ENCODE data around the gene GDPGP1.

DNA sequence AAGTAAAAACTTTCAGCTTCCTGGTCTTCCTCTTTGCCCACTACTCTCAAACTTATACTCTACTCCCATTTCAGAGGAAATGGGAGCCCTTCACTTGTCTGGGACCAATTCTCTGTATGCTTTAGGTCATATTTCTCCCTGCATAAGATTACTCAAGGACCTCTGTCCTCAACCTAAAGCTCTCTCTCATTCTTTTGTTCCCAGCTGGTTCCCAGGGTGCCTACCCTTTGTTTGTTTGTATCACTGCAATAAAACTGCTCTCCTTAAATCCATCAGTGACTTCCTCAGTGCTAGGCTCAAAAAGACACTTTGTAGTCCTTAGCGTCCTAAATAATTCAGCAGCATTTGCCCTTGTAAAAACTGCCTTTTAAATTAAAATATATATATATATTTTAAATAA lies 34.4 kb downstream of the GDPGP1 start:
- no peak for TF ChIP-seq FOXM1 (IDR thresholded peaks at IDR 0.05; ENCODE audit: low read depth)
- TF ChIP-seq FOXM1 (CRISPR knock-in tag; IDR thresholded peaks at IDR 0.05; ENCODE audit: low read depth) = no peak
- TF ChIP-seq SPI1 (IDR thresholded peaks at IDR 0.05; ENCODE audit: borderline replicate concordance, low read depth, low read length) = no peak
- TF ChIP-seq TBP (optimal IDR thresholded peaks at IDR 0.05; ENCODE audit: low read depth, low read length) = no peak
- TF ChIP-seq ETV1 (tag; conservative IDR thresholded peaks at IDR 0.05; ENCODE audit: low read depth) = no peak
- TF ChIP-seq, protein P1, sequence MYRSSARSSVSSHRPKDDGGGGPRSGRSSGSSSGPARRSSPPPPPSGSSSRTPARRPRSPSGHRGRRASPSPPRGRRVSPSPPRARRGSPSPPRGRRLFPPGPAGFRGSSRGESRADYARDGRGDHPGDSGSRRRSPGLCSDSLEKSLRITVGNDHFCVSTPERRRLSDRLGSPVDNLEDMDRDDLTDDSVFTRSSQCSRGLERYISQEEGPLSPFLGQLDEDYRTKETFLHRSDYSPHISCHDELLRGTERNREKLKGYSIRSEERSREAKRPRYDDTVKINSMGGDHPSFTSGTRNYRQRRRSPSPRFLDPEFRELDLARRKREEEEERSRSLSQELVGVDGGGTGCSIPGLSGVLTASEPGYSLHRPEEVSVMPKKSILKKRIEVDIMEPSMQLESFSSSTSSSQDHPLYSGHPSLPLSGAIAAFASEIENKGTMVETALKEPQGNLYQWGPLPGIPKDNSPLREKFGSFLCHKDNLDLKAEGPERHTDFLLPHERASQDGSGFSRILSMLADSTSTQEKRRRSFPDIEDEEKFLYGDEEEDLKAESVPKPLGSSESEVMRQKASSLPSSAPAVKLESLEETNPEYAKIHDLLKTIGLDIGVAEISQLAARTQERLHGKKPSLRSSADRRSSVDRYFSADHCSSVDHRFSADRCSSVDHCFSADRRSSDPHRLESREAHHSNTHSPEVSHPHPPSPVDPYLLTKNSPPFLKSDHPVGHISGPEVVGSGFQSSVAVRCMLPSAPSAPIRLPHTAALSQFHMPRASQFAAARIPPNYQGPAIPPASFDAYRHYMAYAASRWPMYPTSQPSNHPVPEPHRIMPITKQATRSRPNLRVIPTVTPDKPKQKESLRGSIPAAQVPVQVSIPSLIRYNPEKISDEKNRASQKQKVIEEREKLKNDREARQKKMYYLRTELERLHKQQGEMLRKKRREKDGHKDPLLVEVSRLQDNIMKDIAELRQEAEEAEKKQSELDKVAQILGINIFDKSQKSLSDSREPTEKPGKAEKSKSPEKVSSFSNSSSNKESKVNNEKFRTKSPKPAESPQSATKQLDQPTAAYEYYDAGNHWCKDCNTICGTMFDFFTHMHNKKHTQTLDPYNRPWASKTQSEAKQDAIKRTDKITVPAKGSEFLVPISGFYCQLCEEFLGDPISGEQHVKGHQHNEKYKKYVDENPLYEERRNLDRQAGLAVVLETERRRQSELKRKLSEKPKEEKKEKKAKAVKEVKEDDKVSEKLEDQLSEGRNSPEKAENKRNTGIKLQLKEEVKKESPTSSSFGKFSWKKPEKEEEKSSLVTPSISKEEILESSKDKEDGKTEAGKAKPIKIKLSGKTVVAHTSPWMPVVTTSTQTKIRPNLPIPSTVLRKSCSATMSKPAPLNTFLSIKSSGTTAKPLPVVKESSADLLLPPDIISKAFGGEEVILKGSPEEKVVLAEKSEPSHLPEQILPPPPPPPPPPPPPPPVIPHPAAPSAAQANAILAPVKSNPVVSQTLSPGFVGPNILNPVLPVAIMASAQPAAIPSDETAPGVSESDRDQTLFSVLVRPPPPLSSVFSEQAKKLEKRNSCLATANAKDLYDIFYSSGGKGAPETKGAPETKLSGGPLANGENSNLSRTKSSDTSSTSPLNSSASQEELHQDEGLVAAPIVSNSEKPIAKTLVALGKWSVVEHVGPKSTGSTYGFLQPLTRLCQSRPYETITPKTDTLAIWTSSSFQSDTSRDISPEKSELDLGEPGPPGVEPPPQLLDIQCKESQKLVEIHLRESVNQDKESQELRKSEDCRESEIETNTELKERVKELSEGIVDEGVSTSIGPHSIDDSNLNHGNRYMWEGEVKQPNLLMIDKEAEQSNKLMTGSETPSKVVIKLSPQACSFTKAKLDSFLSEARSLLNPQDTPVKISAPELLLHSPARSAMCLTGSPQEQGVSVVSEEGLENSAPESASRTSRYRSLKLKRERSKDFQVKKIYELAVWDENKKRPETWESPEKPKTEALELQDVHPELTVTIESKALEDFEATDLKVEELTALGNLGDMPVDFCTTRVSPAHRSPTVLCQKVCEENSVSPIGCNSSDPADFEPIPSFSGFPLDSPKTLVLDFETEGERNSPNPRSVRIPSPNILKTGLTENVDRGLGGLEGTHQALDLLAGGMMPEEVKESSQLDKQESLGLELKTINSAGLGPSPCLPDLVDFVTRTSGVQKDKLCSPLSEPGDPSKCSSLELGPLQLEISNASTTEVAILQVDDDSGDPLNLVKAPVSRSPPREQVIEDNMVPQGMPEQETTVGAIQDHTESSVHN (IDR thresholded peaks at IDR 0.05; ENCODE audit: borderline replicate concordance in 1 of 2, low read depth in 1 of 2) = no peak
- no peak for TF ChIP-seq ZBTB7A (IDR thresholded peaks at IDR 0.05; ENCODE audit: borderline replicate concordance, control insufficient read depth, low read depth, low read length)

Measured in K562 (cell line).